ENCODE measurements around the gene CX3CR1. TPM values are rescaled to one million over a fixed set of nuclear protein-coding genes. Genes with fewer than 3 reads are reported as not detected.

The CX3CR1 gene, protein sequence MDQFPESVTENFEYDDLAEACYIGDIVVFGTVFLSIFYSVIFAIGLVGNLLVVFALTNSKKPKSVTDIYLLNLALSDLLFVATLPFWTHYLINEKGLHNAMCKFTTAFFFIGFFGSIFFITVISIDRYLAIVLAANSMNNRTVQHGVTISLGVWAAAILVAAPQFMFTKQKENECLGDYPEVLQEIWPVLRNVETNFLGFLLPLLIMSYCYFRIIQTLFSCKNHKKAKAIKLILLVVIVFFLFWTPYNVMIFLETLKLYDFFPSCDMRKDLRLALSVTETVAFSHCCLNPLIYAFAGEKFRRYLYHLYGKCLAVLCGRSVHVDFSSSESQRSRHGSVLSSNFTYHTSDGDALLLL
- total RNA-seq = under 1 TPM; 0.34 to 0.88 TPM

GRCh38 chr3:39279745-39280517, at the start of gene CX3CR1:
Gene CX3CR1 (minus strand): TSS chr3:39280036. CDS start chr3:39266509, 13,527 bp downstream.
- peaks cover 12% of the 10 kb centered on the region for H3K4me1 Mint-ChIP-seq (ENCODE audit: low read depth)

DNA sequence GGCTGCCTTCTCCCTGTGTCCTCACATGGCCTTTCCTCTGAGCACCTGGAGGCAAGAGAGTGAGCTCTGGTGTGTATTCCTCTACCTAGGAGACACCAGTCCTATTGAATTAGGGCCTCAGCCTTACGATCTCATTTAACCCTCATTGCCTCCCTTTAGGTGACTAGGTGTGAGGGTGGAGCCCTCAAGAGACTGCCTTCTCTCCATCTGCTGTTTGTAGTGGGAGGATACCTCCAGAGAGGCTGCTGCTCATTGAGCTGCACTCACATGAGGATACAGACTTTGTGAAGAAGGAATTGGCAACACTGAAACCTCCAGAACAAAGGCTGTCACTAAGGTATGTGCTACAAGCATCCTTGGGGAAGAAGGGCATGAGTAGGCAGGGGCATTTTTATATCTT, 49.7 kb upstream of the CX3CR1 start, which contains the start of gene CCR8:
Gene CCR8, plus strand, starts transcription at position 217 of the 400 bp plus-strand sequence. CDS start 2,623 bp downstream, outside the sequence.
- intact Hi-C loops (cut with micrococcal nuclease) = no loop called here
- peak; percentile 34 for ATAC-seq
- POLR2A ChIA-PET = no interaction called here

More at GRCh38 chr3:39279745-39280517, at the start of gene CX3CR1:
- POLR2A ChIA-PET = interaction anchor here (0.5 to 1.1 kb wide), 4 partner anchors 8 to 842 kb away, joined by 3 to 4 read pairs (median 3); no protein-coding TSS in a partner anchor
- Mint-ChIP-seq H3K4me3 (peak within 1 kb of the TSS; percentile 8), H3K36me3 (ENCODE audit: low read depth) (no peaks in the 10 kb centered on the region), H3K27ac (no peak within 1 kb of the TSS), H3K9me3 (no peaks in the 10 kb centered on the region), H3K27me3 (peaks cover 3% of the 10 kb centered on the region)
- ATAC-seq (no peak), DNase-seq (no peak)
- intact Hi-C loops (cut with micrococcal nuclease) = no loop called here
- CTCF ChIA-PET = interaction anchor here (0.9 to 15.4 kb wide), 5 partner anchors 9 to 179 kb away, joined by 3 to 275 read pairs (median 5); no protein-coding TSS in a partner anchor
- TF ChIP-seq CTCF (IDR thresholded peaks at IDR 0.05) = no peak

DNA sequence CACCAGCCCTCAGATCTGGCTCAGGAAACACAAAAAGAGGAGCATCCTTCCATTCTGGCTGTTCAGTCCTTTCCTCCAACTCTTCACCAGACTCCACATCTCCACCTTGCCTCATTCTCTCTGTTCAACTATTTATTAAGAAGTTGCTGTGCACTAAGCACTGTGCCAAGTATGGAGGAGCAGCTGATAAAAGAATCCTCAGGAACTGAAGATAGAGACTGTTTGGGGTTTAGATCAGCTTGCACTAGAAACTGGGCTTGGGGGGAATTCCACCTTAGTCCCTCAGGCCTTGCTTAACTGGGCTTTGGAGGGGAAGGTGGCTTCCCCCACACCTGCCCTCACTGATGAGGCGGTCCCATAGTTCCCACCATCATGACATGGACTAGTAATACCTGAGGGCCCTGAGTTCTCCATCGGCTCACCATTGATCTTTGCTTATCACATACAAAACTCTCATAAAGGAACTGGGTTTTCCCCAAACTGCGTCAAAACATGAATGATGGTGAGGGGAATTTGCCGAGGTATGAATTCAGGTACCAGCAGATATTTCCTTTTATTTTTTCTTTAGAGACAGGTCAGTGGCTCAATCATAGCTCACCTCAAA, 48.0 kb upstream of the CX3CR1 start:
- ChIA-PET CTCF (interaction anchor here (0.7 to 0.9 kb wide), 2 partner anchors 36 to 39 kb away, joined by 4 read pairs; no protein-coding TSS in a partner anchor), POLR2A (interaction anchor here (0.9 kb wide), 1 partner anchor 57 kb away, joined by 3 read pairs; no protein-coding TSS in a partner anchor)
- TF ChIP-seq CTCF (IDR thresholded peaks at IDR 0.05) = no peak
- ATAC-seq (peak; percentile 67), DNase-seq (peak; percentile 24)
- Mint-ChIP-seq H3K9me3 (no peaks in the 10 kb centered on the region), H3K27me3 (no peaks in the 10 kb centered on the region), H3K36me3 (ENCODE audit: low read depth) (no peaks in the 10 kb centered on the region), H3K27ac (peak overlapping the region; percentile 27), H3K4me1 (ENCODE audit: low read depth) (peaks cover 34% of the 10 kb centered on the region), H3K4me3 (no peak overlapping the region)
- intact Hi-C loops (cut with micrococcal nuclease) = no loop called here

More for the DNA sequence above, 49.7 kb upstream of the CX3CR1 start, which contains the start of gene CCR8:
- no peaks in the 10 kb centered on the region for H3K27me3 Mint-ChIP-seq
- no peak within 1 kb of the TSS for H3K4me3 Mint-ChIP-seq
- H3K36me3 Mint-ChIP-seq (ENCODE audit: low read depth) = no peaks in the 10 kb centered on the region
- H3K4me1 Mint-ChIP-seq (ENCODE audit: low read depth) = peaks cover 24% of the 10 kb centered on the region
- CTCF ChIA-PET = interaction anchor here (1.7 kb wide), 1 partner anchor 38 kb away, joined by 5 read pairs; no protein-coding TSS in a partner anchor
- no peaks in the 10 kb centered on the region for H3K9me3 Mint-ChIP-seq
- TF ChIP-seq CTCF (IDR thresholded peaks at IDR 0.05) = no peak
- no peak within 1 kb of the TSS for H3K27ac Mint-ChIP-seq
- no peak for DNase-seq

GRCh38 chr3:39327053-39327745, 47.4 kb upstream of the CX3CR1 start:
- no peak overlapping the region for H3K27ac Mint-ChIP-seq
- ATAC-seq = no peak
- ChIA-PET POLR2A (interaction anchor here (0.9 kb wide), 1 partner anchor 58 kb away, joined by 3 read pairs; no protein-coding TSS in a partner anchor), CTCF (no interaction called here)
- H3K4me3 Mint-ChIP-seq = no peak overlapping the region
- no peak for DNase-seq
- no peaks in the 10 kb centered on the region for H3K27me3 Mint-ChIP-seq
- intact Hi-C loops (cut with micrococcal nuclease) = no loop called here
- H3K4me1 Mint-ChIP-seq (ENCODE audit: low read depth) = peaks cover 37% of the 10 kb centered on the region
- TF ChIP-seq CTCF (IDR thresholded peaks at IDR 0.05) = no peak
- no peaks in the 10 kb centered on the region for H3K36me3 Mint-ChIP-seq (ENCODE audit: low read depth)
- H3K9me3 Mint-ChIP-seq = no peaks in the 10 kb centered on the region

All from activated CD8-positive, alpha-beta T cell treated with anti-CD3 and anti-CD28 coated beads for 36 hours (primary cell).